Measurements from ENCODE around the gene HIPK2.

Gene HIPK2

DNA sequence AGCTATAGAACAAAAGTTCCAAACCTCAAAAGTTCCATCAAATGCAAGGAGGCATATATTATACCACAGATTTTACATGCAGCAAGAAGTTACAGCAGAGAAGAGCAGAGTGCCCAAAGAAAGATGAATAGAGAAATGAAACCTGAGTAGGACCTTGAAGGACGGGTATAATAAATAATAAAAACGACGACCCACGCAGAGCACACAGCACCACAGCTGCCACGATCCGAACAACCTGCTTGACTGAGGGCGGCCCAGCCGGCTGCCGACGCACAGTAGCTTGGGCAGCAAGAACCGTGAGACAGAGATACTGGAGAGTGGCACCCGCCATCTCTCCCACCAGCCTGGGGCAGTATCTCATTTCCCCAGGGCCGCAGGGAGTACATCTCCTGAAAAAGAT is 79.0 kb downstream of the HIPK2 start:
- no peak overlapping the region for H3K4me3 ChIP-seq (ENCODE audit: low read depth, low read length)
- no peak for DNase-seq
- no peaks in the 10 kb centered on the region for H3K9me3 ChIP-seq
- H3K4me1 ChIP-seq = peaks cover 9% of the 10 kb centered on the region; the same call in 1 of the 2 replicates
- no peaks in the 10 kb centered on the region for H3K27me3 ChIP-seq
- no peaks in the 10 kb centered on the region; the same call in 1 of the 2 replicates for H3K36me3 ChIP-seq
- TF ChIP-seq, protein P1, sequence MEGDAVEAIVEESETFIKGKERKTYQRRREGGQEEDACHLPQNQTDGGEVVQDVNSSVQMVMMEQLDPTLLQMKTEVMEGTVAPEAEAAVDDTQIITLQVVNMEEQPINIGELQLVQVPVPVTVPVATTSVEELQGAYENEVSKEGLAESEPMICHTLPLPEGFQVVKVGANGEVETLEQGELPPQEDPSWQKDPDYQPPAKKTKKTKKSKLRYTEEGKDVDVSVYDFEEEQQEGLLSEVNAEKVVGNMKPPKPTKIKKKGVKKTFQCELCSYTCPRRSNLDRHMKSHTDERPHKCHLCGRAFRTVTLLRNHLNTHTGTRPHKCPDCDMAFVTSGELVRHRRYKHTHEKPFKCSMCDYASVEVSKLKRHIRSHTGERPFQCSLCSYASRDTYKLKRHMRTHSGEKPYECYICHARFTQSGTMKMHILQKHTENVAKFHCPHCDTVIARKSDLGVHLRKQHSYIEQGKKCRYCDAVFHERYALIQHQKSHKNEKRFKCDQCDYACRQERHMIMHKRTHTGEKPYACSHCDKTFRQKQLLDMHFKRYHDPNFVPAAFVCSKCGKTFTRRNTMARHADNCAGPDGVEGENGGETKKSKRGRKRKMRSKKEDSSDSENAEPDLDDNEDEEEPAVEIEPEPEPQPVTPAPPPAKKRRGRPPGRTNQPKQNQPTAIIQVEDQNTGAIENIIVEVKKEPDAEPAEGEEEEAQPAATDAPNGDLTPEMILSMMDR (IDR thresholded peaks at IDR 0.05; ENCODE audit: low read depth, low read length) = no peak

DNA sequence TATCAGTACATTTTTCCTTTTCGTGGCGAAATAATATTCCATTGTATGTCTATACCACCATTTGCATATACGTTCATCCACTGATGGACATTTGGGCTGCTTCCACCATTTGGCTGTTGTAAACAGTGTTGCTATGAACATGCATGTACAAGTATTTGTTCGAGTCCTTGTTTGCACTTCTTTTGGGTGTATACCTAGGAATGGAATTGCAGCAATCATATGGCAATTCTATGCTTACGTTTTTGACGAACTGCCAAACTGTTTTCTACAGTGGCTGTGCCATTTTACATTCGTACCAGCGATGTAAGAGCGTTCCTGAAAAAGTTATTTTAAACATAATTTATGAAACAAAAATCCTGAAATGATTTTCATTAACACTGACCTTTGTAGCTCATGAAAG is 79.5 kb downstream of the HIPK2 start:
- no peak for DNase-seq
- TF ChIP-seq, protein P1 (IDR thresholded peaks at IDR 0.05; ENCODE audit: low read depth, low read length) = no peak
- no peak overlapping the region for H3K4me3 ChIP-seq (ENCODE audit: low read depth, low read length)
- no peaks in the 10 kb centered on the region; the same call in 1 of the 2 replicates for H3K36me3 ChIP-seq
- H3K4me1 ChIP-seq = peaks cover 10% of the 10 kb centered on the region; the same call in 1 of the 2 replicates
- H3K27me3 ChIP-seq = no peaks in the 10 kb centered on the region
- no peaks in the 10 kb centered on the region for H3K9me3 ChIP-seq

DNA sequence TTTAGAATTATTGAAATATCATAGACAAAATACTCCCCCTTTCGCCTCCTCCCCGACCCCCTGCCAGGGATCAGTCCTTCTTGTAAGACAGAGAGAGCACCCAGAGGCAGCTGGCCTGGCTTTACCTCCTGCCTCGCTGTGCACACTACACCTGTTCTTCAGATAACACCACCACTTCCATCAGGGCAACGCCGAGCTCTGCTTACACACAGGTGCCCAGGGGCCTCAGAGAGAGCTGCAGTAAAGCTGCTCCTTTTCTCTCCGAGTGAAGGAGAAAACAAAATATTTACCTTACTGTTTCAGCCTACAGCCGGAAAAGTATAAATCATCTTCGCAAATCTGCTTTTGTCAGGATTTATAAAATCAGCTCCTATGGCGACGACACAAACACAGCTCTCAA is 80.7 kb downstream of the HIPK2 start:
- Histone ChIP-seq H3K36me3 (no peaks in the 10 kb centered on the region; the same call in 1 of the 2 replicates), H3K27me3 (no peaks in the 10 kb centered on the region), H3K9me3 (no peaks in the 10 kb centered on the region), H3K4me1 (peaks cover 6% of the 10 kb centered on the region; the same call in 1 of the 2 replicates), H3K4me3 (ENCODE audit: low read depth, low read length) (no peak overlapping the region)
- TF ChIP-seq, protein P1 (IDR thresholded peaks at IDR 0.05; ENCODE audit: low read depth, low read length) = no peak
- DNase-seq = no peak

DNA sequence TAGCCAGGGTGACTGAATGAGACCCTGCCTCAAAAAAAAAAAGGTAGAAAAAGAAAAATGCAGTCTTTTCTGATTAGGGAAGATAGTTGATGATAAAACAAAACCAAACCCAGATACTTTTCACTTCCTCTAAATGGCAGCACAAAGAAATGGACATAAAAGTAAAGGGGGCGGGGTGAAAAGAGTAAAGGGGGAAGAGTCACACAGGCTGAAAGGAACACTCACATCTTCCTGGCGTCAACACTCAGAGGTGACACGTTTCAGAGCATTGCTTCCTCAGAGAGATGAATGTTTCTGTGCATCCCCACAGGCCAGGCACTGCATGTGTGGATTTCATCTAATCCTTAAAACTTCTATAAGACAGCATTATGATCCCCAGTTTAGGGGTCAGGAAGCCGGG is 81.2 kb downstream of the HIPK2 start:
- DNase-seq = no peak
- no peaks in the 10 kb centered on the region; the same call in 1 of the 2 replicates for H3K36me3 ChIP-seq

DNA sequence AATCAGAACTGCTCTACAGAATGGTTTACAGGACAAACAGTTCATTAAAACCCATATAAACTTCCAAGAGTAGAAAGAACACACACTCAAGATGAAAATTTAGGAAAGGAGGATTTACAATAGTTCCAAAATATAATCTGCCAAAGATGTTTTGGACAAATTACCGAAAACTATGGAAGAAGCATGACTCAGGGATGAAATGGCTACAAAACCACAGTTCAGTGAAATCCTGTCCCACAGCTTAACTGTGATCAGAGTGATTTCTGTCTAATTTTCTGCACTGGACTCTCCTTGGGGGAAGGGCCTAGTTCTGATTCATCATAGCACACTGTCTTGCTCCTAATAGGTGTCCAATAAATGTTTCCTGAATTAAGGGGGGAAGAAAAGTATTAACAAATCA is 82.2 kb downstream of the HIPK2 start:
- Histone ChIP-seq H3K36me3 (no peaks in the 10 kb centered on the region; the same call in 1 of the 2 replicates), H3K9me3 (no peaks in the 10 kb centered on the region), H3K4me1 (peaks cover 13% of the 10 kb centered on the region), H3K27me3 (no peaks in the 10 kb centered on the region), H3K4me3 (ENCODE audit: low read depth, low read length) (no peak overlapping the region)
- DNase-seq = no peak
- TF ChIP-seq, protein P1 (IDR thresholded peaks at IDR 0.05; ENCODE audit: low read depth, low read length) = no peak

More for the DNA sequence above, 81.2 kb downstream of the HIPK2 start:
- TF ChIP-seq, protein P1 (IDR thresholded peaks at IDR 0.05; ENCODE audit: low read depth, low read length) = no peak
- H3K4me1 ChIP-seq = peaks cover 7% of the 10 kb centered on the region
- no peak overlapping the region for H3K4me3 ChIP-seq (ENCODE audit: low read depth, low read length)
- no peaks in the 10 kb centered on the region for H3K27me3 ChIP-seq
- no peaks in the 10 kb centered on the region for H3K9me3 ChIP-seq

DNA sequence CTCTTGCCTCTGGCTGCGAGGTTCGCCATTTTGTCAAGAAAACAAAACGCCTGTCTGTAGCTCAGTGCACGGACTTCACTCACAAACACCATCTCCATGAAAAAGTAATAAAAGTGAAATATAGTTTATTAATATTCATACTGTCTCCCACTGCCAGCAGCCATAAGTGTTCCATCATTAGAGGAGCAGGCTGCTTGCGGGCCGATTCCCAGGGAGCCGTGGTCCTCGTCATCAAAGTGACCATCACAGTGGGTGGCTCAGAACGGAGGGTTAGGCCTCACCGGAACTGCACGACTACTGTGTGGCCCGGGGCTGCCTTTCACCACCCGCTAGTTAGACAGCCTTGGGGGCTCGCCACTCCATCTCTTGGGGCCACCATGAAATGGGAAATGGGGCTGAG is 82.7 kb downstream of the HIPK2 start:
- TF ChIP-seq, protein P1 (IDR thresholded peaks at IDR 0.05; ENCODE audit: low read depth, low read length) = no peak
- Histone ChIP-seq H3K36me3 (no peaks in the 10 kb centered on the region; the same call in 1 of the 2 replicates), H3K4me1 (peaks cover 13% of the 10 kb centered on the region)

More for the DNA sequence above, 82.7 kb downstream of the HIPK2 start:
- Histone ChIP-seq H3K4me3 (ENCODE audit: low read depth, low read length) (no peak overlapping the region), H3K27me3 (no peaks in the 10 kb centered on the region), H3K9me3 (no peaks in the 10 kb centered on the region)
- DNase-seq = no peak

All from BE2C (cell line).